ENCODE data around the gene ADAMTS18. TPM values are rescaled to one million over a fixed set of nuclear protein-coding genes. Genes with fewer than 3 reads are reported as not detected.

The ADAMTS18 gene
- total RNA-seq, 1 experiment from 2014 or later = not detected

DNA sequence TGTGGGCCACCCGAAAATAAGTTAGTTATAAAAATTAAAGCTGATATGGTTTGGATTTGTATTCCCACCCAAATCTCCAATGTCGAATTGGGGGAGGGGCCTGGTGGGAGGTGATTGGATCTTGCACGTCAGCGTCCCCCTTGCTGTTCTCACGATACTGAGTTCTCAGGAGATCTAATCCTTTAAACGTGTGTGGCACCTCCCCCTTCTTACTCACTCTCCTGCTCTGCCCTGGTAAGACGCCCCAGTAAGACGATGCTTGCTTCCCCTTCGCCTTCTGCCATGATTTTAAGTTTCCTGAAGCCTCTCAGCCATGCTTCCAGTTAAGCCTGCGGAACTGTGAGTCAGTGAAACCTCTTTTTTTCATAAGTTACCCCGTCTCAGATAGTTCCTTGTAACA, 200.2 kb downstream of the ADAMTS18 start:
- H3K9me3 ChIP-seq (ENCODE audit: low read length) = no peaks in the 10 kb centered on the region
- TF ChIP-seq, protein P1, sequence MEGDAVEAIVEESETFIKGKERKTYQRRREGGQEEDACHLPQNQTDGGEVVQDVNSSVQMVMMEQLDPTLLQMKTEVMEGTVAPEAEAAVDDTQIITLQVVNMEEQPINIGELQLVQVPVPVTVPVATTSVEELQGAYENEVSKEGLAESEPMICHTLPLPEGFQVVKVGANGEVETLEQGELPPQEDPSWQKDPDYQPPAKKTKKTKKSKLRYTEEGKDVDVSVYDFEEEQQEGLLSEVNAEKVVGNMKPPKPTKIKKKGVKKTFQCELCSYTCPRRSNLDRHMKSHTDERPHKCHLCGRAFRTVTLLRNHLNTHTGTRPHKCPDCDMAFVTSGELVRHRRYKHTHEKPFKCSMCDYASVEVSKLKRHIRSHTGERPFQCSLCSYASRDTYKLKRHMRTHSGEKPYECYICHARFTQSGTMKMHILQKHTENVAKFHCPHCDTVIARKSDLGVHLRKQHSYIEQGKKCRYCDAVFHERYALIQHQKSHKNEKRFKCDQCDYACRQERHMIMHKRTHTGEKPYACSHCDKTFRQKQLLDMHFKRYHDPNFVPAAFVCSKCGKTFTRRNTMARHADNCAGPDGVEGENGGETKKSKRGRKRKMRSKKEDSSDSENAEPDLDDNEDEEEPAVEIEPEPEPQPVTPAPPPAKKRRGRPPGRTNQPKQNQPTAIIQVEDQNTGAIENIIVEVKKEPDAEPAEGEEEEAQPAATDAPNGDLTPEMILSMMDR (conservative IDR thresholded peaks at IDR 0.05; ENCODE audit: low read depth, low read length) = no peak
- TF ChIP-seq EZH2 (IDR thresholded peaks at IDR 0.05; ENCODE audit: low read length, unreplicated experiment) = no peak
- no peak for TF ChIP-seq EZH2phosphoT487 (IDR thresholded peaks at IDR 0.05; ENCODE audit: borderline replicate concordance, low read length)
- H3K4me3 ChIP-seq (ENCODE audit: low read length) = peak overlapping the region; percentile 44
- no TSS peak for BruUV-seq (replicated peaks)
- H3K36me3 ChIP-seq (ENCODE audit: low read depth, low read length) = no peaks in the 10 kb centered on the region; the same call in 1 of the 2 replicates
- 0 out of 2 replicates have a peak, but pooled peaks cover 7% of the 10 kb centered on the region for H3K4me1 ChIP-seq (ENCODE audit: insufficient read depth, low read length)
- H2AFZ ChIP-seq (ENCODE audit: low read length) = 0 out of 2 replicates have a peak overlapping the region, but pooled peaks have one; percentile 38
- peak overlapping the region; percentile 62 for H3K4me2 ChIP-seq (ENCODE audit: low read length)
- H3K27ac ChIP-seq (ENCODE audit: low read length) = no peak overlapping the region
- intact Hi-C loops (cut with micrococcal nuclease) = no loop called here
- peak; percentile 51 for ATAC-seq
- no peaks in the 10 kb centered on the region for H3F3A ChIP-seq (ENCODE audit: low read length, unreplicated experiment)
- H3K79me2 ChIP-seq (ENCODE audit: low read length) = no peaks in the 10 kb centered on the region
- peak; percentile 41 for DNase-seq
- H4K20me1 ChIP-seq (ENCODE audit: low read length) = no peaks in the 10 kb centered on the region
- H3K27me3 ChIP-seq (ENCODE audit: low read length) = no peaks in the 10 kb centered on the region
- no peaks in the 10 kb centered on the region for H3K9me2 ChIP-seq (replicated peaks; ENCODE audit: low read length)
- CTCF ChIA-PET = no interaction called here
- no peak overlapping the region for H3K9ac ChIP-seq (ENCODE audit: low read length)
- POLR2A ChIA-PET (ENCODE audit: unreplicated experiment) = no interaction called here

DNA sequence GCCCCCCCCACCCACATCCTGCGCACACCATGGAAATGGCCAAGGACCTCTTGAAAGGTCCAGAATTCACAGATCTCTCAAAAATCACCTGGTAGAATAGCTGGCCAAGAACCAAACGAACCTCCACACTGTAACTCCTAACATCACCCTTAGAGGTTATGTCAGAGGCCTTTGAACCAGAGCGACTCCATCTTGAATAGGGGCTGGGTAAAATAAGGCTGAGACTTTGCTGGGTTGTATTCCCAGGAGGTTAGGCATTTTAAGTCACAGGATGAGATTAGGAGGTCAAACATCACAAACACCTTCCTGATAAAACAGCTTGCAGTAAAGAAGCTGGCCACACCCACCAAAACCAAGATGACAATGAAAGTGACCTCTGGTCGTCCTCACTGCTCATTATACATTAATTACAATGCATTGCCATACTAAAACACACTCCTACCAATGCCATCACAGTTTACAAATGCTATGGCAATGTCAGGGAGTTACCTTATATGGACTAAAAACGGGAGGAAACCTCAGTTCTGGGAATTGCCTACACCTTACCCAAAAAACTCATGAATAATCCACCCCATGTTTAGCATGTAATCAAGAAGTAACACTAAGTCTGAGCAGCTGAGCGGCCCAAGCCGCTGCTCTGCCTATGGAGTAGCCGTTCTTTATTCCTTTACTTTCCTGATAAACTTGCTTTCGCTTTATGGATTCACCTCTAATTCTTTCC, 200.9 kb downstream of the ADAMTS18 start:
- Histone ChIP-seq H3K27ac (ENCODE audit: low read length) (no peak overlapping the region), H3K9ac (ENCODE audit: low read length) (no peak overlapping the region), H3K36me3 (ENCODE audit: low read depth, low read length) (no peaks in the 10 kb centered on the region; the same call in 1 of the 2 replicates), H3K4me2 (ENCODE audit: low read length) (peak overlapping the region; percentile 62), H3K9me2 (replicated peaks; ENCODE audit: low read length) (no peaks in the 10 kb centered on the region), H2AFZ (ENCODE audit: low read length) (0 out of 2 replicates have a peak overlapping the region, but pooled peaks have one; percentile 38), H3K79me2 (ENCODE audit: low read length) (no peaks in the 10 kb centered on the region), H4K20me1 (ENCODE audit: low read length) (no peaks in the 10 kb centered on the region), H3K4me1 (ENCODE audit: insufficient read depth, low read length) (0 out of 2 replicates have a peak, but pooled peaks cover 7% of the 10 kb centered on the region), H3F3A (ENCODE audit: low read length, unreplicated experiment) (no peaks in the 10 kb centered on the region), H3K4me3 (ENCODE audit: low read length) (peak overlapping the region; percentile 44), H3K27me3 (ENCODE audit: low read length) (no peaks in the 10 kb centered on the region), H3K9me3 (ENCODE audit: low read length) (no peaks in the 10 kb centered on the region)
- ATAC-seq (no peak), DNase-seq (no peak)
- intact Hi-C loops (cut with micrococcal nuclease) = no loop called here
- TF ChIP-seq EZH2phosphoT487 (IDR thresholded peaks at IDR 0.05; ENCODE audit: borderline replicate concordance, low read length) = no peak
- no peak for TF ChIP-seq EZH2 (IDR thresholded peaks at IDR 0.05; ENCODE audit: low read length, unreplicated experiment)
- TF ChIP-seq, protein P1 (conservative IDR thresholded peaks at IDR 0.05; ENCODE audit: low read depth, low read length) = no peak
- ChIA-PET POLR2A (ENCODE audit: unreplicated experiment) (no interaction called here), CTCF (no interaction called here)
- BruUV-seq (replicated peaks) = no TSS peak

Other genes with a start within 250 kb of the ADAMTS18 start
- 12.7 and 15.0 TPM in 2 replicates for gene MON1B, start 243.8 kb downstream of the ADAMTS18 start, total RNA-seq (2014; rRNA removed)
- gene SYCE1L, start 235.6 kb downstream of the ADAMTS18 start, total RNA-seq (2014; rRNA removed) = 0.46 and 1.7 TPM in 2 replicates